Left lung (tissue), 10 donors: ENCODE data around the gene WNT7B. TPM values are rescaled to one million over a fixed set of nuclear protein-coding genes. Genes with fewer than 3 reads are reported as not detected.

ENCODE experiments used
- ATAC-seq: fragments of 200-7000 bp; cut with Tn5 transposase; one replicate; pipeline ENCODE4 v1.9.1; 2020; ENCODE audit warnings: moderate library complexity
- DNase-seq, 4 donors: peaks; one replicate each; pipeline ENCODE4 v3.0.0-alpha.2; 2013 to 2020
- H3K27ac ChIP-seq, 2 donors: fragments of 200-600 bp; sonication (generic) in 1 of 2; one replicate each; pipeline versions ENCODE4 v1.5.0 to v1.8.0; 2020 to 2021
- H3K27me3 ChIP-seq, 2 donors: fragments of 200-600 bp; sonication (generic) in 1 of 2; one replicate each; pipeline versions ENCODE4 v1.5.0 to v1.8.0; 2020 to 2021
- H3K36me3 ChIP-seq, 2 donors: fragments of 200-600 bp; sonication (generic) in 1 of 2; one replicate each; pipeline versions ENCODE4 v1.5.0 to v1.8.0; 2020 to 2021
- H3K4me1 ChIP-seq, 2 donors: fragments of 200-600 bp; one replicate each; pipeline ENCODE4 v1.8.0; 2021
- H3K4me3 ChIP-seq, 2 donors: fragments of 200-600 bp; sonication (generic) in 1 of 2; one replicate each; pipeline versions ENCODE4 v1.5.0 to v1.8.0; 2020 to 2021; ENCODE audit warnings: mild to moderate bottlenecking in 1 of 2
- H3K9me3 ChIP-seq, 2 donors: fragments of 200-600 bp; sonication (generic) in 1 of 2; one replicate each; pipeline versions ENCODE4 v1.5.0 to v1.8.0; 2020 to 2021
- intact Hi-C, 2 donors: fragments of 100-400 bp; cut with DNase I; formaldehyde crosslinking; loops; one replicate each; pipeline versions ENCODE4 v1.11.2 to v1.14.2; 2022
- polyA plus RNA-seq, 6 donors: library from polyadenylated mRNA; unstranded; fragments of 120-200 nt; gene quantifications; one replicate each; pipeline ENCODE4 v1.2.1, GENCODE V29; 2013; ENCODE audit not compliant: insufficient read length in 6 of 6
- total RNA-seq, 2 donors: library from RNA; stranded (reverse); fragmentation: NEBNext Ultra II Directional; extraction: Animal tissue kit (Norgen Biotek cat#: 25700); gene quantifications; one replicate each; pipeline ENCODE4 v1.2.1, GENCODE V29; 2021
- TF ChIP-seq, protein P1 (sequence below), 2 donors: fragments of 200-600 bp; sonication (generic) in 1 of 2; IDR thresholded peaks; one replicate each; pipeline versions ENCODE4 v1.5.0 to v1.8.0; 2021; ENCODE audit warnings: antibody characterized with exemption in 2 of 2
- donor health status: DM: no; HTN: yes; CAD: no.
- donor health status: DM: no; HTN: no; CAD: no.

Gene WNT7B
- total and polyA plus RNA-seq, 8 donors: 7.2 to 21.7 (median 14.9) TPM

DNA sequence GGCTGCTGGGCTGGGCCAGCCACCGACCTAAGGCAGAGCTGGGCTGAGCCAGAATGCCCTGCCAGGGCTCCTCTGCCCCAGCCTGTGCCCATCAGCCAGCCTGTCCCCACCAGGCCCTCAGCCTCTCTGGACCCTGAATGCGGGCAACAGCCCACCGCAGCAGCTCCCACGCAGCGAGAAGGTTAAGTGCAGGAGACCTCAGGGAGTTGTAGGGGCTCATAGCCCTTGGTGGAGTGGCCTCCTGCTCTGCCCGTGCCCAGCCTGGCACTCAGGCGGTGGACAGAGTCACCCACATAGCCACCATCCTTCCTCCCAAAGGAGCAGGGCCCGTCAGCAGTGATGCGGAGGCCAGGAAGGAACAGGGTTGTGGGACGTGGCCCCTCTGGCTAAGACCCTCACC is 19.1 kb downstream of the WNT7B start:
- no peaks in the 10 kb centered on the region for H3K4me1 ChIP-seq
- no peaks in the 10 kb centered on the region for H3K9me3 ChIP-seq
- no peak for ATAC-seq
- intact Hi-C loops: no loop called here
- DNase-seq: no peak
- no peak overlapping the region for H3K27ac ChIP-seq
- no peak overlapping the region for H3K4me3 ChIP-seq
- peaks cover 0 to 30% of the 10 kb centered on the region in 2 donors for H3K27me3 ChIP-seq
- TF ChIP-seq, protein P1, sequence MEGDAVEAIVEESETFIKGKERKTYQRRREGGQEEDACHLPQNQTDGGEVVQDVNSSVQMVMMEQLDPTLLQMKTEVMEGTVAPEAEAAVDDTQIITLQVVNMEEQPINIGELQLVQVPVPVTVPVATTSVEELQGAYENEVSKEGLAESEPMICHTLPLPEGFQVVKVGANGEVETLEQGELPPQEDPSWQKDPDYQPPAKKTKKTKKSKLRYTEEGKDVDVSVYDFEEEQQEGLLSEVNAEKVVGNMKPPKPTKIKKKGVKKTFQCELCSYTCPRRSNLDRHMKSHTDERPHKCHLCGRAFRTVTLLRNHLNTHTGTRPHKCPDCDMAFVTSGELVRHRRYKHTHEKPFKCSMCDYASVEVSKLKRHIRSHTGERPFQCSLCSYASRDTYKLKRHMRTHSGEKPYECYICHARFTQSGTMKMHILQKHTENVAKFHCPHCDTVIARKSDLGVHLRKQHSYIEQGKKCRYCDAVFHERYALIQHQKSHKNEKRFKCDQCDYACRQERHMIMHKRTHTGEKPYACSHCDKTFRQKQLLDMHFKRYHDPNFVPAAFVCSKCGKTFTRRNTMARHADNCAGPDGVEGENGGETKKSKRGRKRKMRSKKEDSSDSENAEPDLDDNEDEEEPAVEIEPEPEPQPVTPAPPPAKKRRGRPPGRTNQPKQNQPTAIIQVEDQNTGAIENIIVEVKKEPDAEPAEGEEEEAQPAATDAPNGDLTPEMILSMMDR (IDR thresholded peaks at IDR 0.05): no peak
- H3K36me3 ChIP-seq: no peaks in the 10 kb centered on the region

DNA sequence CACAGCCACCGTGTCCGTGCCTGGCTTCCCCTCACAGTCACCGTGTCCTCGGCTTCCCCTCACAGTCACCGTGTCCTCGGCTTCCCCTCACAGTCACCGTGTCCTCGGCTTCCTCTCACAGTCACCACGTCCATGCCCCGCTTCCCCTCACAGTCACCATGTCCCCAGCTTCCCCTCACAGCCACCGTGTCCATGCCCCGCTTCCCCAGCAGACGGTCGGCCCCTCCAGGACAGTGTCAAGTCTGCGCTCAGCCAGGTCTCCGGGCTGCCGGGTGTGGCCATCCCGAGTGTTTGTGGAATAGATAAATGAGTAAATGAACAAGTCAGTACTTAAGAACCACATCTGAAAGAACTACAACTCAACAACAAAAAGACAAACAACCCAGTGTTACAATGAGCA is 23.8 kb downstream of the WNT7B start:
- peaks cover 0 to 38% of the 10 kb centered on the region in 2 donors for H3K27me3 ChIP-seq
- DNase-seq (no peak), ATAC-seq (no peak)
- H3K9me3 ChIP-seq: no peaks in the 10 kb centered on the region
- no peaks in the 10 kb centered on the region for H3K36me3 ChIP-seq
- intact Hi-C loops: no loop called here
- TF ChIP-seq, protein P1 (IDR thresholded peaks at IDR 0.05): no peak
- H3K4me1 ChIP-seq: no peaks in the 10 kb centered on the region
- no peak overlapping the region for H3K27ac ChIP-seq
- no peak overlapping the region for H3K4me3 ChIP-seq

DNA sequence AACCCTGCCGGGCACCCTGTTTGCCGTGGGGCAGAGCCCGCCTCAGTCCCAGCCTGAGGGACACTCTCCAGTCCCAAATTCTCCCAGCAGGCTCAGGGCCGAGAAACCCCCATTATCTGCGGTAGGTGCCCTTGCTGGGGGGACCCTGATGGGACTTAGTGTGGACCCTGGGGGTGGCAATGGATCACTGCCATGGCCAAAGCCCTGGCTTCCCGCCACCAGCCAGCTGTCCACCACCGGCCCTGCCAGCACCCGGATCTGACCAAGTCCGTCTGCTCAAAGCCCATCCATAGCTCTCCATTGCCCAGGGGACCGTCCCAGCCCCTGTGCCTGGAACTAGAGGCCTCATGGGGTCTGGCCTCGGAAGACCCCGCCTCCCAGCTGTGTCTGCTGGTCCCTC is 24.4 kb downstream of the WNT7B start:
- no peaks in the 10 kb centered on the region for H3K36me3 ChIP-seq
- no peak overlapping the region for H3K27ac ChIP-seq
- TF ChIP-seq, protein P1 (IDR thresholded peaks at IDR 0.05): no peak
- H3K4me1 ChIP-seq: no peaks in the 10 kb centered on the region
- no peaks in the 10 kb centered on the region for H3K9me3 ChIP-seq
- DNase-seq (no peak), ATAC-seq (no peak)
- intact Hi-C loops: no loop called here
- H3K27me3 ChIP-seq: peaks cover 0 to 41% of the 10 kb centered on the region in 2 donors
- H3K4me3 ChIP-seq: no peak overlapping the region

DNA sequence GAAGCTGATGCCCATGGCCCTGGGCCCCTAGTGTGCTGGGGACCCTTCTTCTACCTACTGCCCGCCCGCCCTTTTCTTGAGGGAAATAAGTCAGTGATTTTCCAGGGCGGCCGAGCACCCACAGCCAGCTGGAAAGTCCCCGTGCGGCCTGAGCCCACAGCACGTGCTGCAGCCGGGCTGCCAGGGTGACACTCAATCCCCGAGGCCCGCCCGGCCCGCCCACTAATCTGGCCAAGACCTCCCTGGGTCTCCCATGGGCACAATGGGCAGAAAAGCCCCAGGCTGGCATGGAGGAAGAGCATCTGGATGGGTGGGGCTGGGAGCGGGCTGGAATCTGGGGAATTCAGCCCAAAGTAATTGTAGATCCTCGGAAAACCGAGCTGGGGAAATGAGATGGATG is 24.8 kb downstream of the WNT7B start:
- DNase-seq (no peak), ATAC-seq (no peak)
- H3K27ac ChIP-seq: no peak overlapping the region
- intact Hi-C loops: no loop called here
- TF ChIP-seq, protein P1 (IDR thresholded peaks at IDR 0.05): no peak
- H3K27me3 ChIP-seq: peaks cover 0 to 41% of the 10 kb centered on the region in 2 donors
- no peaks in the 10 kb centered on the region for H3K4me1 ChIP-seq
- H3K4me3 ChIP-seq: no peak overlapping the region
- H3K9me3 ChIP-seq: no peaks in the 10 kb centered on the region
- no peaks in the 10 kb centered on the region for H3K36me3 ChIP-seq

DNA sequence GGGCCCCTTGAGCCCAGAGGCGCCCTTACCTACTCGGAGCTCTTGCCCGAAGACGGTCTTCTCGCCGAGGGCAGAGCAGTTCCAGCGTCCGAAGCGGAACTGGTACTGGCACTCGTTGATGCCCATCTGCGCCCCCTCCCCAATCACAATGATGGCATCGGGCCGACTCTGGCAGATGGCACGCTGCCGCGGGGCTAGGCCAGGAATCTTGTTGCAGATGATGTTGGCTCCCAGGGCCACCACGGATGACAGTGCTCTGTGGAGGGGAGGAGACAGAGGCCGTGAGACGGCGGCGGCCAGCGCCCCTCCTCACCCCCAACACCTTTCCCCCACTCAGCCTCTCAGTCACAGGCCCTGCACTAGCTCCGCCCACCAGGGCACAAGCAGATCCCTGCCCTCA is 27.1 kb downstream of the WNT7B start:
- intact Hi-C loops: no loop called here
- Histone ChIP-seq H3K9me3 (no peaks in the 10 kb centered on the region), H3K27me3 (peaks cover 0 to 29% of the 10 kb centered on the region in 2 donors), H3K4me1 (no peaks in the 10 kb centered on the region), H3K27ac (no peak overlapping the region), H3K36me3 (no peaks in the 10 kb centered on the region), H3K4me3 (no peak overlapping the region)
- TF ChIP-seq, protein P1 (IDR thresholded peaks at IDR 0.05): no peak
- no peak for DNase-seq
- no peak for ATAC-seq
